Keratinocyte (primary cell): ENCODE measurements around the gene UCKL1. TPM values are rescaled to one million over a fixed set of nuclear protein-coding genes. Genes with fewer than 3 reads are reported as not detected.

Experiments
- DNase-seq: peaks from one replicate; pipeline ENCODE4 v3.0.0-alpha.2; 2011; ENCODE audit warnings: low read depth, missing footprints, low spot score
- FAIRE-seq: peaks from 2 replicates; lab custom pipeline; 2011; peaks lifted over from hg19 to GRCh38; lab: Jason Lieb, UNC
- H2AFZ ChIP-seq: 2 replicates; pipeline ENCODE4 v1.6.0; 2012; ENCODE audit warnings: low read length, control low read depth, inconsistent platforms; ENCODE audit not compliant: control insufficient read depth
- H3K27ac ChIP-seq: 2 replicates; pipeline ENCODE4 v1.5.1; 2011; ENCODE audit warnings: low read length; ENCODE audit not compliant: control insufficient read depth, insufficient read depth
- H3K27me3 ChIP-seq: 3 replicates; pipeline ENCODE4 v1.6.0; 2011; ENCODE audit warnings: low read length; ENCODE audit not compliant: control insufficient read depth, insufficient read depth; ENCODE audit errors: extremely low read depth
- H3K36me3 ChIP-seq, 2 experiments: 2 replicates in 1 of 2; 3 replicates in 1 of 2; pipeline ENCODE4 v1.5.1; 2011; ENCODE audit warnings: low read length in 2 of 2, mild to moderate bottlenecking in 1 of 2; ENCODE audit not compliant: control insufficient read depth in 2 of 2, insufficient read depth in 2 of 2; ENCODE audit errors: extremely low read depth in 1 of 2
- H3K4me1 ChIP-seq: 3 replicates; pipeline ENCODE4 v1.5.1; 2011; ENCODE audit warnings: low read length; ENCODE audit not compliant: control insufficient read depth, insufficient read depth; ENCODE audit errors: extremely low read depth
- H3K4me2 ChIP-seq: 3 replicates; pipeline ENCODE4 v1.6.0; 2011; ENCODE audit warnings: low read depth, low read length; ENCODE audit not compliant: control insufficient read depth, insufficient read depth; ENCODE audit errors: extremely low read depth
- H3K4me3 ChIP-seq, 3 experiments: fragments of 200-600 bp in 1 of 3; sonication (generic) in 1 of 3; 2 replicates in 2 of 3; 3 replicates in 1 of 3; pipeline ENCODE4 v1.5.1; 2011 to 2016; ENCODE audit warnings: low read length in 3 of 3, mild to moderate bottlenecking in 3 of 3, control low read depth in 2 of 3, inconsistent platforms in 1 of 3, low read depth in 1 of 3, mixed read lengths in 1 of 3, mixed run types in 1 of 3, moderate library complexity in 1 of 3; ENCODE audit not compliant: control insufficient read depth in 2 of 3, insufficient read depth in 2 of 3; ENCODE audit errors: extremely low read depth in 1 of 3
- H3K79me2 ChIP-seq: 2 replicates; pipeline ENCODE4 v1.6.0; 2012; ENCODE audit warnings: low read length; ENCODE audit not compliant: control insufficient read depth, insufficient read depth
- H3K9ac ChIP-seq: 3 replicates; pipeline ENCODE4 v1.6.0; 2011; ENCODE audit warnings: low read length; ENCODE audit not compliant: control insufficient read depth, insufficient read depth; ENCODE audit errors: extremely low read depth
- H3K9me1 ChIP-seq: 3 replicates; pipeline ENCODE4 v1.6.0; 2011; ENCODE audit warnings: low read length; ENCODE audit not compliant: control insufficient read depth, insufficient read depth; ENCODE audit errors: extremely low read depth
- H3K9me3 ChIP-seq: 2 replicates; pipeline ENCODE4 v1.5.1; 2012; ENCODE audit warnings: low read depth, low read length; ENCODE audit not compliant: control insufficient read depth
- H4K20me1 ChIP-seq: 3 replicates; pipeline ENCODE4 v1.6.0; 2011; ENCODE audit warnings: low read length; ENCODE audit not compliant: control insufficient read depth, insufficient read depth; ENCODE audit errors: extremely low read depth
- EZH2 ChIP-seq: IDR thresholded peaks from one replicate; pipeline ENCODE4 v1.6.1; 2012; ENCODE audit warnings: inconsistent platforms, mild to moderate bottlenecking, low read length, moderate library complexity
- dilution Hi-C: fragments of 300-500 bp; cut with MboI; formaldehyde crosslinking; loops from one replicate; pipeline ENCODE4 v1.7.0; 2020; ENCODE audit warnings: low sequenced_read_pairs; ENCODE audit not compliant: extremely low pct_ligation_motif_present
- polyA plus RNA-seq, 5 experiments: library from polyadenylated mRNA; depleted of rRNA in 3 of 5; stranded (reverse) in 3 of 5; stranded (forward) in 1 of 5; unstranded in 1 of 5; fragments of >200 nt; gene quantifications; 1 replicate in 1 of 5; 2 replicates in 3 of 5; 3 replicates in 1 of 5; pipeline versions ENCODE4 v1.2.1 to v1.2.3, GENCODE V29; 2011 to 2012; ENCODE audit warnings: missing spikeins in 2 of 5, low read depth in 1 of 5, low replicate concordance in 1 of 5
- TF ChIP-seq, protein P1 (sequence below), 3 experiments: IDR thresholded peaks in 1 of 3; conservative IDR thresholded peaks in 1 of 3; optimal IDR thresholded peaks in 1 of 3; 2 replicates in 2 of 3; 3 replicates in 1 of 3; pipeline versions ENCODE3 to v1.5.1; 2011; ENCODE audit warnings: low read length in 3 of 3, mild to moderate bottlenecking in 3 of 3, moderate library complexity in 2 of 3, control low read depth in 1 of 3, inconsistent platforms in 1 of 3; ENCODE audit not compliant: insufficient read depth in 2 of 3; ENCODE audit errors: extremely low read depth in 1 of 3

Gene UCKL1
- polyA plus RNA-seq, 1 donor (not counting 4 experiments of a cell fraction or from before 2014, with no cell fraction given) = 24.1 TPM

DNA sequence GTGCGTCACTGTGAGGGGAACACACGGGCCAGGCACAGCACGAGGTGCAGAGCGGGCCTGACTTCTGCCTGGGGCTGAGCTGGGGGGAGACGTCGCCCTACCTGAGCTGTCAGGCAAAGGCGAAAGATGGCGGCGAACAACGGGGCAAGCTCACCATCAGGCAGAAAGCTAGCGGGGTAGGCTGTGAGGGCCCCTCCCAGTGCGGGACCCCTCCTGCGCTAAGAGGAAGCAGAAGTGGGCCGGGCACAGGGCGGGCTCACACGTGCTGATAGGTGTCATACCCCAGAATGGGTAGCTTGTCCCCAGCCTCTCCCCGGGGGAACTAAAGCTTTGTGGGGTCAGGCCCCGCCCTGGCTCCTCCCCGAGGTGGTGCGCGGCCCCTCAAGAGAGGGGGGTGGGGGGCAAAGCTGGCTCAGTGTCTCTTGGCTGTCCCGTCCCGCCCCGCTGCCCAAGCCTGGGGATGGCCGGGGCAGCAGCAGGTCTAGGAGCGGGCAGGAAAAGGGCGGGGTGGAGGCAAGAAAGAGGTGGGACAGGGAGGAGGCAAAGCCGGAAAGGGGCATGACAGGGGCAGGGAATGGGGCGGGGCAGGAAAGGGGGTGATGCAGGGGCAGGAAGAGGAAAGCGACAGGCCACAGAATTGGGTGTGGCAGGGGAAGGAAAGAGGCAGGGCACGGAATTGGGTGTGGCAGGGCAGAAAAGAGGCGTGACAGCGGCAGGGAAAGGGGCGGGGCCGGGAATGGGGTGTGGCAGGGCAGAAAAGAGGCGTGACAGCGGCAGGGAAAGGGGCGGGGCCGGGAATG lies 14.7 kb downstream of the UCKL1 start:
- H3K4me3 ChIP-seq = no peak overlapping the region
- FAIRE-seq = no peak
- H3K9me1 ChIP-seq = no peaks in the 10 kb centered on the region
- no peaks in the 10 kb centered on the region for H3K27me3 ChIP-seq
- peak overlapping the region; percentile 40 for H3K27ac ChIP-seq
- no peak overlapping the region for H3K9ac ChIP-seq
- H3K9me3 ChIP-seq = no peaks in the 10 kb centered on the region
- peaks cover 25 to 28% of the 10 kb centered on the region in 2 experiments for H3K36me3 ChIP-seq
- peaks cover 13% of the 10 kb centered on the region for H3K4me1 ChIP-seq
- H2AFZ ChIP-seq = no peak overlapping the region
- H3K79me2 ChIP-seq = peaks cover 18% of the 10 kb centered on the region
- TF ChIP-seq, protein P1, sequence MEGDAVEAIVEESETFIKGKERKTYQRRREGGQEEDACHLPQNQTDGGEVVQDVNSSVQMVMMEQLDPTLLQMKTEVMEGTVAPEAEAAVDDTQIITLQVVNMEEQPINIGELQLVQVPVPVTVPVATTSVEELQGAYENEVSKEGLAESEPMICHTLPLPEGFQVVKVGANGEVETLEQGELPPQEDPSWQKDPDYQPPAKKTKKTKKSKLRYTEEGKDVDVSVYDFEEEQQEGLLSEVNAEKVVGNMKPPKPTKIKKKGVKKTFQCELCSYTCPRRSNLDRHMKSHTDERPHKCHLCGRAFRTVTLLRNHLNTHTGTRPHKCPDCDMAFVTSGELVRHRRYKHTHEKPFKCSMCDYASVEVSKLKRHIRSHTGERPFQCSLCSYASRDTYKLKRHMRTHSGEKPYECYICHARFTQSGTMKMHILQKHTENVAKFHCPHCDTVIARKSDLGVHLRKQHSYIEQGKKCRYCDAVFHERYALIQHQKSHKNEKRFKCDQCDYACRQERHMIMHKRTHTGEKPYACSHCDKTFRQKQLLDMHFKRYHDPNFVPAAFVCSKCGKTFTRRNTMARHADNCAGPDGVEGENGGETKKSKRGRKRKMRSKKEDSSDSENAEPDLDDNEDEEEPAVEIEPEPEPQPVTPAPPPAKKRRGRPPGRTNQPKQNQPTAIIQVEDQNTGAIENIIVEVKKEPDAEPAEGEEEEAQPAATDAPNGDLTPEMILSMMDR (optimal IDR thresholded peaks at IDR 0.05 in 1 of 3, IDR thresholded peaks at IDR 0.05 in 1 of 3, conservative IDR thresholded peaks at IDR 0.05 in 1 of 3; ENCODE audit: extremely low read depth in 1 of 3, insufficient read depth in 2 of 3, low read length in 3 of 3) = no peak
- TF ChIP-seq EZH2 = no peak
- DNase-seq = peak; percentile 87
- no peak overlapping the region for H3K4me2 ChIP-seq
- peaks cover 7% of the 10 kb centered on the region for H4K20me1 ChIP-seq
- dilution Hi-C loops = no loop called here

DNA sequence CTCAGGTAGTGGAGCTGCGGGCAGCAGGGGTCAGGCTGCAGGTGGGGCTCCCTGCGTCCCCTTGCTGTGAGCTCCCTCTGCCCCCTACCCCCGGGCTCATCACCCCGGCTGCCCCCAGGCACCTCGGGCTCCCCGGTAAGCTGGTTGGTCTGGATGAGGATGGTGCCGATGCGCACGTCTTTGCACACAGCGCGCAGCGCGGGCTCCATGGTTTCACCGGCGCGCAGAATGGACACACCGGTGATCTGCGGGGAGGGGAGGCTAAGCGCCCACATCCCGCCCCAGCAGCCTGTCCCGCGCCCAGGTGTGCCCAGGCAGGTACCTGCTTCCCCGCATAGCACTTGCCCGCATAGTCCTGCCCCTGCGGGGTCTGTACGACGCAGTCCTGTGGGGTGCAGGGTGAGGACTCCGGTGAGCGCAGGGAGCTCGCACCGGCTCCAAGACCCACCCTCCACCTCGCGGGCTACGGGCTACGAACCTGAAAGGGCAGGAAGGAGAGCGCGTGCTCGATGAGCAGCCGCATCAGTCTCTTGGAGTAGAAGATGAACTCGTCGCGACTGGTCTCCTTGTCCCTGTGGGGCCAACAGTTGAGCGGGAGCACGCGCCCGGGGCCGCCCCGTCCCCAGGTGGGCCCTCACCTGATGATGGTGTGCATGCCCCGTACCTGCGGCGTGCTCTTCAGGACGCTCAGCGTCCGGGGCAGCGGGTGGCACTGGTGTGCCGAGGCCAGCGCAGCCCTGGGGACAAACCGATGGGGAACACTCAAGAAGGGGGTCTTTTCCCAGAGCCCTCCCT lies 15.5 kb downstream of the UCKL1 start:
- FAIRE-seq (no peak), DNase-seq (no peak)
- H3K9ac ChIP-seq = no peak overlapping the region
- H4K20me1 ChIP-seq = peaks cover 7% of the 10 kb centered on the region
- no peaks in the 10 kb centered on the region for H3K9me1 ChIP-seq
- H3K4me3 ChIP-seq = no peak overlapping the region
- no peaks in the 10 kb centered on the region for H3K27me3 ChIP-seq
- peaks cover 13% of the 10 kb centered on the region for H3K4me1 ChIP-seq
- peaks cover 17% of the 10 kb centered on the region for H3K79me2 ChIP-seq
- no peak overlapping the region for H2AFZ ChIP-seq
- peaks cover 30 to 36% of the 10 kb centered on the region in 2 experiments for H3K36me3 ChIP-seq
- no peaks in the 10 kb centered on the region for H3K9me3 ChIP-seq
- no peak overlapping the region for H3K4me2 ChIP-seq
- no peak overlapping the region for H3K27ac ChIP-seq
- dilution Hi-C loops = no loop called here
- no peak for TF ChIP-seq EZH2
- TF ChIP-seq, protein P1 (optimal IDR thresholded peaks at IDR 0.05 in 1 of 3, IDR thresholded peaks at IDR 0.05 in 1 of 3, conservative IDR thresholded peaks at IDR 0.05 in 1 of 3; ENCODE audit: extremely low read depth in 1 of 3, insufficient read depth in 2 of 3, low read length in 3 of 3) = no peak
